Mucosa of descending colon (tissue), 3 donors: Measurements from ENCODE around the gene IL4R. TPM values are rescaled to one million over a fixed set of nuclear protein-coding genes. Genes with fewer than 3 reads are reported as not detected.

ENCODE experiments used
- ATAC-seq: fragments of 200-7000 bp; cut with Tn5 transposase; one replicate; pipeline ENCODE4 v1.9.1; 2020; ENCODE audit warnings: mild to moderate bottlenecking, moderate library complexity
- DNase-seq, 3 donors: peaks; one replicate each; pipeline ENCODE4 v3.0.0-alpha.2; 2020
- H3K36me3 ChIP-seq: fragments of 200-600 bp; one replicate; pipeline ENCODE4 v1.8.0; 2021; ENCODE audit warnings: low read depth, mild to moderate bottlenecking
- H3K4me1 ChIP-seq: fragments of 200-600 bp; one replicate; pipeline ENCODE4 v1.8.0; 2021; ENCODE audit warnings: low read depth, mild to moderate bottlenecking
- H3K4me3 ChIP-seq: fragments of 200-600 bp; one replicate; pipeline ENCODE4 v1.8.0; 2021; ENCODE audit warnings: mild to moderate bottlenecking
- H3K9me3 ChIP-seq: fragments of 200-600 bp; one replicate; pipeline ENCODE4 v1.8.0; 2021; ENCODE audit warnings: mild to moderate bottlenecking
- intact Hi-C, 2 donors: fragments of 100-400 bp; cut with DNase I in 1 of 2; cut with micrococcal nuclease in 1 of 2; formaldehyde crosslinking; loops; one replicate each; pipeline versions ENCODE4 v1.11.0 to v1.11.1; 2022; cut with DNase I, micrococcal nuclease
- total RNA-seq, 3 donors: library from RNA; stranded (reverse); fragmentation: NEBNext Ultra II Directional in 2 of 3; extraction: Animal tissue kit (Norgen Biotek cat#: 25700) in 2 of 3; gene quantifications; one replicate each; pipeline versions ENCODE4 v1.2.1 to v1.2.4, GENCODE V29; 2021 to 2023
- TF ChIP-seq, protein P1 (sequence below): fragments of 200-600 bp; IDR thresholded peaks from one replicate; pipeline ENCODE4 v1.8.0; 2022; ENCODE audit warnings: antibody characterized with exemption, mild to moderate bottlenecking
- donor health status: DM: no; HTN: no; CAD: no; lungs with moderate emphysema.
- donor health status: DM: no; HTN: no; CAD: no.
- donor health status: DM: no; HTN: yes; CAD: no.

Gene IL4R
- total RNA-seq, 3 donors from 2014 or later, result 131 to 207 (median 164) TPM

DNA sequence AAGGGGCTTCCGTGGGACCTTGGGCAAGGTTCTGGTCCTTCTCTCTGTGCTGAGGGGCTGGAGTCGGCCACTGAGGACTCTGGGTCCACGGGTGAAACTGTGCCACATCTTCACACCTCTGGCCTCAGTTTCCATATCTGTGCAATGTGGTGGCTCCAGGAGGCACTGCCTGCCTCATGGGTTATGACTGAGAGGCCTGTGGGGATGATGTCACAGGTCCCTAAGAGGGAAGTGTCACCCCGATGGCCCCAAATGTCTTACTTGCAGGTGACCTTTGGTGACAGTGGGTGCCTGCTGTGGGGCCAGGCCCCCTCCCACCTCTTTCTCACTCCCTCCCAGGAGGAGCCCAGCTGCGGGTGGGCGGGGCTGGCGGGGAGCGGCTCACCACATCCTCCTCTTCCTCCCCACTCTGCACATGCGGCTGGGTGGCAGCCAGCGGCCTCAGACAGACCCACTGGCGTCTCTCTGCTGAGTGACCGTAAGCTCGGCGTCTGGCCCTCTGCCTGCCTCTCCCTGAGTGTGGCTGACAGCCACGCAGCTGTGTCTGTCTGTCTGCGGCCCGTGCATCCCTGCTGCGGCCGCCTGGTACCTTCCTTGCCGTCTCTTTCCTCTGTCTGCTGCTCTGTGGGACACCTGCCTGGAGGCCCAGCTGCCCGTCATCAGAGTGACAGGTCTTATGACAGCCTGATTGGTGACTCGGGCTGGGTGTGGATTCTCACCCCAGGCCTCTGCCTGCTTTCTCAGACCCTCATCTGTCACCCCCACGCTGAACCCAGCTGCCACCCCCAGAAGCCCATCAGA, 88.2 kb downstream of the IL4R start, which contains the start of gene IL21R:
IL21R (plus strand) TSS at position 407 of the 801 bp plus-strand sequence. CDS start 27,898 bp downstream, outside the sequence.
- H3K36me3 ChIP-seq, result no peaks in the 10 kb centered on the region
- no peaks in the 10 kb centered on the region for H3K9me3 ChIP-seq
- TF ChIP-seq, protein P1, sequence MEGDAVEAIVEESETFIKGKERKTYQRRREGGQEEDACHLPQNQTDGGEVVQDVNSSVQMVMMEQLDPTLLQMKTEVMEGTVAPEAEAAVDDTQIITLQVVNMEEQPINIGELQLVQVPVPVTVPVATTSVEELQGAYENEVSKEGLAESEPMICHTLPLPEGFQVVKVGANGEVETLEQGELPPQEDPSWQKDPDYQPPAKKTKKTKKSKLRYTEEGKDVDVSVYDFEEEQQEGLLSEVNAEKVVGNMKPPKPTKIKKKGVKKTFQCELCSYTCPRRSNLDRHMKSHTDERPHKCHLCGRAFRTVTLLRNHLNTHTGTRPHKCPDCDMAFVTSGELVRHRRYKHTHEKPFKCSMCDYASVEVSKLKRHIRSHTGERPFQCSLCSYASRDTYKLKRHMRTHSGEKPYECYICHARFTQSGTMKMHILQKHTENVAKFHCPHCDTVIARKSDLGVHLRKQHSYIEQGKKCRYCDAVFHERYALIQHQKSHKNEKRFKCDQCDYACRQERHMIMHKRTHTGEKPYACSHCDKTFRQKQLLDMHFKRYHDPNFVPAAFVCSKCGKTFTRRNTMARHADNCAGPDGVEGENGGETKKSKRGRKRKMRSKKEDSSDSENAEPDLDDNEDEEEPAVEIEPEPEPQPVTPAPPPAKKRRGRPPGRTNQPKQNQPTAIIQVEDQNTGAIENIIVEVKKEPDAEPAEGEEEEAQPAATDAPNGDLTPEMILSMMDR, result no peak
- H3K4me1 ChIP-seq, result no peaks in the 10 kb centered on the region
- DNase-seq (peak; percentile 68 to 92 (median 72)), ATAC-seq (peak; percentile 86)
- intact Hi-C loops, result no loop called here
- H3K4me3 ChIP-seq, result no peak within 1 kb of the TSS

DNA sequence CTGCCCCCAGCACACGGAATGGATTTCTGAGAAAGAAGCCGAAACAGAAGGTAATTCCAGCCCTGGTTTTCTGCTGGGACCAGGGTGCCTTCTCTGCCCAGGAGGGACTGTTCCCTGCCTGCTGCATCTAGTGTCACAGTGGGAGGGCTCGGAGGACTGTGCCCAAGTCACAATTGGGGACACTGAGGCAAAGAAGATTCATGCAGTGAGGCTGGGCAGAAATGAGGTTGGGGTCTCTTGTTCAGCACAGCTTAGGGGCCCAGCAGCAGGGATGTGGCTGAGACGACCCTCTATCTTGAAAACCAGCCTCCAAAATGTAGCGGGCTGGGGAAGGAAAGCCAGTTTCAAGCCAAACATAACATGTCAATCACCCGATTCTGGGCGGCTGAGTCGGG, 88.8 kb downstream of the IL4R start:
- no peak overlapping the region for H3K4me3 ChIP-seq
- no peaks in the 10 kb centered on the region for H3K4me1 ChIP-seq
- no peak for ATAC-seq
- intact Hi-C loops, result no loop called here
- no peaks in the 10 kb centered on the region for H3K9me3 ChIP-seq
- DNase-seq, result no peak
- TF ChIP-seq, protein P1, result no peak
- no peaks in the 10 kb centered on the region for H3K36me3 ChIP-seq

DNA sequence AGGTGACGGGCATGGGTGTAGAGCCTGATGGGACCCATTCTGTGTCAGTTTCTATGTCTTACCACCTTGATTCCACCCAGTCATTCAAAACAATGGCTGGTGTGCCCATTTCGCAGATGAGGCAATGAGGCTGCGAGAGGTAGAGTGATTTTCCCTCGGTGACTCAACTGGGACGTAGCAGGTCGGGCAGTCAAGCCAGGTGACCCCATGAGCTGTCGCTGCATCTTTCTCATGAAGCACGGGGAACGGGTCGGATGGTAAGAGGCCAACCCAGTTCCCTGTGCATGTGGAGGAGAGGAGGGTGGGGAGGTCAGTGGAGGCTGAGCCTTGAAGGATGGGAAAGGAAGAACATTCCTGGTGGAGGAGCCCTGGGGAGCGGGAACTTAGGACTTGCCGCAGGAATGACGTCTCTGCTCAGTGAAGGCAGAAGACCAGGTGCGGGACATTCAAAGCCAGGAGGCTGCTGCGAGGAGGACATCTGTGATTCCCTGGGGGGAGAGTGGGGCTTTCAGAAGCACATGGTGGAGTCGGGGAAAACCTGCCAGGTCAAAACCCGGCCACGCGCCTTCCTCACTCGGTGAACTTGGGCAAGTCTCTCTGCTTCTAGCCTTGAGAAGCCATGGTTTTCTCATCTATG, 89.3 kb downstream of the IL4R start:
- Histone ChIP-seq H3K9me3 (no peaks in the 10 kb centered on the region), H3K36me3 (no peaks in the 10 kb centered on the region), H3K4me1 (no peaks in the 10 kb centered on the region), H3K4me3 (no peak overlapping the region)
- intact Hi-C loops, result no loop called here
- TF ChIP-seq, protein P1, result no peak
- ATAC-seq (no peak), DNase-seq (no peak)

DNA sequence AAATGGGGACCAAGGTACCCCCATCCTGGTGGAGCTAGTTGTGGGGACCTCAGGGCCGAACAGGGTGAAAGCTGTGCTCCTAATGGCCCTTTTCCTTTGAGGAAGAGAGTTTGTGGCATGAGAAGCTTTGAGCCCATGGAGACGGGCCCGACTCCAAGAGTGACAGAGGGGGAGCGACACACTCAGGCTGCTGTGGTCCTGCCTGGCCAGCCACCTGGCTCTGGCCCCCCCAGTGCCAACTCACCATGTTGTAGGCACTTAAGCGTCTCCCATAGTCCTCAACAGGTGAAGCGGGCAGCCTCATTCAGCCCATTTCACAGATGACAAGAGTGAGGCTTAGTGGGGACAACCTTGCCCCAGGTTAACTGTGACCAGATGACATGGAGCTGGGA, 89.8 kb downstream of the IL4R start:
- no peak overlapping the region for H3K4me3 ChIP-seq
- H3K4me1 ChIP-seq, result no peaks in the 10 kb centered on the region
- no peaks in the 10 kb centered on the region for H3K9me3 ChIP-seq
- no peak for DNase-seq
- TF ChIP-seq, protein P1, result no peak
- ATAC-seq, result no peak
- intact Hi-C loops, result no loop called here
- H3K36me3 ChIP-seq, result no peaks in the 10 kb centered on the region

DNA sequence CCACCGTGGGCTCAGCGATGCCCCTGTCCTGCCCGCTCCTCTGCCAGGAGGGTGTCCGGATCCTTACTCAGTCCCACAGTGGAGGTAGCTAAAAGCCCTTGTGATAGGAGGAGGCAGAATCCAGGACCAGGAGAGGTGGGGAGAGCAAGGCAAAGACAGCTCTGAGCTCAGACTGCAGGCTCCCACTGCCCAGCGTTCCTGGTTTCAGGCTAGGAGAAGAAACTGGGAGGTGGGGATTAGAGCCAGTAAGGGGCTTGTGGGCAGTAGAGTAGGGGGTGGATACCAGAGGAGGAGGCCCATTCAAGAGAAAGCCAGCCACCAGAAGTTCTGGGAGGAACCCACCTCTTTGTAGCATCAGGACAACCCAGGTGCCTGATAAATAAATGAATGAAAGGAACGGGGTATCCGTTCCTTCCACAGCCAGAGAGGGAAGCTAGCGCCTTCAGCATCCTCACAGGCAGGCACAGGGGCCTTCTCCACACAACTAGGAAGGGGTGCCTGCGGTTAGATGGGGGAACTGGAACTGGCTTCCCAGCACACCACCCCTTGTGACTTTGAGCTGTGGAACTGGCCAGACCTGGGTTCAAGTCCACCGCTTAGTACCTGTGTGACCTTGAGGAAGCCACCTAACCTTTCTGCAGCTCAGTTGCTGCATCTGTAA, 90.5 kb downstream of the IL4R start:
- H3K4me1 ChIP-seq, result no peaks in the 10 kb centered on the region
- ATAC-seq (no peak), DNase-seq (no peak)
- no peaks in the 10 kb centered on the region for H3K36me3 ChIP-seq
- intact Hi-C loops, result no loop called here
- no peak overlapping the region for H3K4me3 ChIP-seq
- H3K9me3 ChIP-seq, result no peaks in the 10 kb centered on the region
- TF ChIP-seq, protein P1, result no peak
